Measurements from ENCODE around the gene STEAP3.

STEAP3 gene

DNA sequence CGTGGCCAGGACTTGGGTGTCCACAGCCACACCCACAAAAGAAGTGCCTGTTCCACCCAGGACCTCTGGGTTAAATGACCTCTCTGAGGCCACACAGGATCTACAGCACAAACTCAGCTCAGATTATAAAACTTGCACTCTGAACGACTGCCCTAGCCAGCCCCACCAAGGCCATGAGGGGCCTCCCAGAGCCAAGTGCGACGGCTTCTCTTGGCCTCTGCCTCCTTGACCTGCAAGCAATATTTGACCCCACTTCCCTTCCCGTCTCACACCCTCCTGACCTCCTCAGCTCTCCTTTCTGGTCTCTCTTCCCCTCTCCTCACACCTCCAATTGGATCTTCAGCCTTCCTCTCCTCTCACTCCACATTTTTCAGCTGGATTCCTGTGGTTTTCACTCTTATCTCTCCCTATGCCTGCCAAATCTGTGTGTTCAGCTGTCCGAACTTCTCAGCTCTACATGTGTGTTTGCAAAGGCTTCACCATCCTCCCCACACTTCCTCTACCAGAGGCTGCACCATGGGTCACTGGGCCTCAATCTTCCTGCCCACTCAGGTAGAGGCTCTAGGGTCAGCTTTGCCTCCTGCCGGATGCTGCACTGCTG lies 25.3 kb upstream of the STEAP3 start:
- DNase-seq (ENCODE audit: low spot score) = no peak

DNA sequence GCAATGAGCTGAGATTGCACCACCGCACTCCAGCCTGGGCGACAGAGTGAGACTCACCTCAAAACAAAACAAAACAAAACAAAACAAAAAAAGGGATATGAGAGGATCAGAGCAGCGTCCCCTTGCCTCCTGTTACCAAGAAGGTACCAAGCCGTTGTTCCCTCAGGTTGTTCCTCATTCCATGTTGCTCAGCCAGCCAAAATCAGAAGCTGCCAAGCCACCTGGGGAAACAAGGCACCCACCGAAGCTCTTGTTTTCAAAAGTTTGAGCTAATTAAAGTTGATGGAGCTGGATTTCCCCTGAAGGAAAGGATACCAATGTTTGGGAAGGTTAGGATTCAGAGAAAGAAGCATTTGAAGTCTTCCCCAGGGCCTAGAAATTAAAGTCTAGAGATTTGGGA lies 21.8 kb upstream of the STEAP3 start:
- DNase-seq (ENCODE audit: low spot score) = no peak

DNA sequence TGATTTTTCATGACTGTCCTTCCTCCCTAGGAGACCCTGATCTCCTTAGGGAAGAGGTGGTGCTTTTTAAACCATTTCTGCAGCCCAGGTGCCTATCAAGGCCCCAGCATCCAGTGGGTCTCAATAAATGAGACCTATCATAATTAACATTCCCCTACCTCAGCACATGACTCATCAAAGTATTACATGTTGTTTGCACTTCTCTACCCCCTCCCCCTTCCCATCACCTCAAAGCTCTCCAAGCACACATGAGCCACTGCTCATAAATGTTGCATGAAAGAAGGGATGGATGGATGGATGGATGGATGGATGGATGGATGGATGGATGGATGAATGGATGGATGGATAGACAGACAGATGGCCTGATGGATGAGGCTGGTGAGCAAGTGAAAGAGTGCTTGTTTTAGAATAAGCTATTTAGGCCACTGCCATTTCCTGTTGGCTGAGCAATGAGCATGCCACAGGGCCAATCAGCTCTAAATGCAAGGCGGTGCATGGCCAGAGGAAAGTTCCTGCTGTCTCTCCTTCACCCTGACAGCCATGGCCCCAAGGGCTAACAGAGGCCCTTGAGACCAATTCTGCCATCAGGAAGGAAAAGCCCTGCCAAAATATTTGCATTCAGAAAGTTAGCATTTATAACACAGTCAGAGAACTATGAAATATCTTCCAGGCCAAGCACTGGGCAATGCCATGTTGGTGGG lies 20.9 kb upstream of the STEAP3 start:
- DNase-seq (ENCODE audit: low spot score) = no peak

DNA sequence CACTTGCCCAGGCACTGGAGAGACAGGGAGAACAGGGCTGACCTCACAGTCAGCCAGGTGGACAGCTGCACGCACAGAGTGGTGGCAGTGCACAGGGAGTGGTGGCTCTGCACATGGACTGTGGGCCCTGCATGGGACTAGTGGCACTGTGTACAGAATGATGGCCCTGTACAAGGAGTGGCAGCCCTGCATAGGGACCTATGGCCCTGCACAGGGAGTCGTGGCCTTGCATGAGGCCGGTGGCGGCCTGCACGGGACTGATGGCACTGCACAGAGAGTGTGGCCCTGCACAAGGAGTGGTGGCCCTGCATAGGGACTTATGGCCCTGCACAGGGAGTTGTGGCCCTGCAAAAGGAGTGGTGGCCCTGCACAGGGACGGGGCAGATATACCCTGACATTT lies 19.1 kb upstream of the STEAP3 start:
- DNase-seq (ENCODE audit: low spot score) = no peak

DNA sequence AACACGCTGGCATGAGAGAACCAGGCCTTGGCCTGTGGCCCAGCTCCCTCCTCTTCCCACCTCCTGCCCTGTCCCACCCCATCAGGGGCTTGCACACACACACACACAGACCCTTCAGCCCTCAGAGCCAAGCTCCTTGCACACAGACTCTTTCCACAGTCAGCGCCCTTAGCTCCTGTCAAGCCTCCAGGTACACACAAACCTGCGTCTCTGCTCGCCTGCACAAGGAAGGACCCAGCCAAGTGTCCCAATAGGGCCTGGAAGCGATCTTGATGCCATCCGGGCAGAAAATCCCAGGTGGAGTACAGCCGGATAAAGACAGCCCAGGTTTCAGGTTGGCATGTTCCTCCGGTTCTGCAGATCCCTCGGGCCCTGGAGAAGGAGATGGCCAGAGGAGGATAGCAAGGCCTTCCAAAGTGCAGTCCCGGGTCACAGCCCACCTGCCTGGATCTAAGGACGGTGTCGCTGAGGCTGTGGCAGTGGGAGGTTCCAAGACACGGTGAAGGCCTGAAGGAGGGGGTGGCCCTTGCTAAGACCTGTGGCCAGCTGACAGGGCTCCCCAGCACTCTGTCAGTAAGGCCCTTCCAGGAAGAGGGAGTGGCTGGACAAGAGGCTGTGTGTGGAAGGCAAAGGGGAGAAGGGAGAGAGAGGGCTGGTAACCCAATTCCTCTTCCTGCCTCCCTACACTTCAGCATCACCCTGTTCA lies 18.5 kb upstream of the STEAP3 start:
- DNase-seq (ENCODE audit: low spot score) = no peak

- no peak for DNase-seq (ENCODE audit: low spot score)
Observed at GRCh38 chr2:119206201-119206600, 17.4 kb upstream of the STEAP3 start.

DNA sequence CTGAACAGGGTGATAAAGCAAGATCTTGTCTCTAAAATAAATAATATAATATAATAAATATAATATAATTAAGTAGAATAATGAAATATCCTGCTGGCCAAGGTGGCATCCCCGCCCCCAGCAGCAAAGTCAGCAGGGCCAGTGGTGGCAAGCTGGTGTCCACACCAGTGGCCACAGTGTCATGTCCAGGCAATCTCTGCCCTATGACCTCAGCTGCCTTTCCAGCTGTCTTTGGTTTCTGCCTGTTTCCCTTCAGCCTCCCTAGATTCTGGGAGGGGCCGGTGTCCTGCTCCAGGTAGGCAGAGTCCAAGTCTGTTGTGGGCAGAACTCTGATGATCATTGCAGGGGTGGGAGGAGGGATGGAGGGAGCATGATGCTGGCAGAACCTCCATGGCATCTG lies 16.2 kb upstream of the STEAP3 start:
- DNase-seq (ENCODE audit: low spot score) = no peak

GRCh38 chr2:119208791-119209203 lies 14.8 kb upstream of the STEAP3 start:
- no peak for DNase-seq (ENCODE audit: low spot score)

DNA sequence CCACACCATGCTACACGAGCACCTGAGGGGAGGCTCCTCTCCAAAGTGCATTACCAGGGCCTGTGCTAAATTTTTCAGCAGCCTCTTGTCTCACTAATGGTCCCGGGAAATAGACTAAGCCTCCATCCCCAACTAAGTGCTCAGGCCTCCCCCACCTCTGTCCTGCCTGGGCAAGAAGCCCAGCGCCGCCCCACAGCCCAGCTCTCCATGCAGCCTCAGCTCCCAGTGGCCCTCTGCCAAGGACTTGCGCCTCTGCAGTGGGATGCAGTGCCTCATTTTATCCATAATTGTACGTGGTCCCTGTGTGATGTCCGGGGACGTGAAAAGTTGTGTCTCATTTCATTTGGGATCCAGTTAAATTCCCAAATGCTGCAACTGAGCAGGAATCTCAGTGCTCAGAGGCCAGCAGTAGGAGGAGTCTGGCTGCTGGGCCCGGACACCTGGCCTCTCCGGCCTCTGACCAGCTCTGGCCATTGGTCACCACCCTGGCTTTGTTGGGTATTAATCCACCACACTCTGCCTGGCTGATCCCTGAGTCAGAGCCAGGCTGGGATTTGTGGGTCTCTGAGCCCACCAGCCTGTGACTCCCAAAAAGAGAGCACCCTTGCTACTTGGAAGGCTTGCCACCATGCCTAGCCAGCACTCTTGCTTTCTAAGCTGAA lies 11.4 kb upstream of the STEAP3 start:
- no peak for DNase-seq (ENCODE audit: low spot score)

GRCh38 chr2:119214453-119215037 lies 9.1 kb upstream of the STEAP3 start:
- no peak for DNase-seq (ENCODE audit: low spot score)

DNA sequence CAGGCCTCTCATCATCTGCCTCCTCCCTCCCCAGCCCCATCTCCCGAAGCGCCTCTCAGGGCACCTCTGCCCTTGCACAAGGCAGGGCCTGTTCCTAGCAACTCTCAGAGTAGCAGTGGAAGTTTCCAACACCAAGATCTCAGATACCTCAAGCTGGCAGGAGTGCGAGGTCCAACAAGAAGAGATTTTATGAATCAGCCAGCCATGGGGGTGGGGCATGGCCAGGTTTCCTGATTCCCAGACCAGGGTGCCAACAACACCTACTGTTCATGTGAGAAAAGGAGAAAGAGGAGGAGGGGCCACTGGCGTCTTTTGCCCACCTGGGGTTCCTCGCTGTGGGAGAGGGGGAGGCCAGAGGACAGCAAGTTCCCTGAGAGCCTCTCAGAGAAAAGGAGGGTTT lies 6.6 kb upstream of the STEAP3 start:
- no peak for DNase-seq (ENCODE audit: low spot score)

- no peak for DNase-seq (ENCODE audit: low spot score)
Observed at GRCh38 chr2:119218478-119219064, 5.1 kb upstream of the STEAP3 start.

GRCh38 chr2:119219873-119220272 lies 3.8 kb upstream of the STEAP3 start:
- DNase-seq (ENCODE audit: low spot score) = no peak

- no peak for DNase-seq (ENCODE audit: low spot score)
Observed at GRCh38 chr2:119220720-119221301, 2.8 kb upstream of the STEAP3 start.

- DNase-seq (ENCODE audit: low spot score) = no peak
Observed at GRCh38 chr2:119221609-119222008, 2.0 kb upstream of the STEAP3 start.

DNA sequence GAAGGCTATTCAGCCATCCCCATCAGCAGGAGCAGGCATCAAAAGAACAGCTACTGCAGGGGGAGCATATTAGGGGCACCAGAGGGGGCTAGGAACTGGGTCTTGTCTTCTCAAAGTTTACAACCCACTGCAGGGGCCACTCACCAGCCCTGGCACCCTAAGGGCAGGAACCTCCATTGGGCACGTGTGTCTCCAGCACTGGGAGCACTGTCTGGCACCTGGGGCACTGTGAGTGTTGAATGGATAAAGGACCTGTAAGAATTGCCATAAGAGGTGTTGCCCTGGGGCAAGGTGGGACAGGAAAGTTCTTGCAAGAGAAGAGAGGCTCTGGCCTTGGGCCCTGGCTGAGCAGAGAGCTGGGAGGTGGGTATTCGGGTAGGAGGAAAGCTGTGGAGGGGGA lies 1.4 kb upstream of the STEAP3 start:
- no peak for DNase-seq (ENCODE audit: low spot score)

DNA sequence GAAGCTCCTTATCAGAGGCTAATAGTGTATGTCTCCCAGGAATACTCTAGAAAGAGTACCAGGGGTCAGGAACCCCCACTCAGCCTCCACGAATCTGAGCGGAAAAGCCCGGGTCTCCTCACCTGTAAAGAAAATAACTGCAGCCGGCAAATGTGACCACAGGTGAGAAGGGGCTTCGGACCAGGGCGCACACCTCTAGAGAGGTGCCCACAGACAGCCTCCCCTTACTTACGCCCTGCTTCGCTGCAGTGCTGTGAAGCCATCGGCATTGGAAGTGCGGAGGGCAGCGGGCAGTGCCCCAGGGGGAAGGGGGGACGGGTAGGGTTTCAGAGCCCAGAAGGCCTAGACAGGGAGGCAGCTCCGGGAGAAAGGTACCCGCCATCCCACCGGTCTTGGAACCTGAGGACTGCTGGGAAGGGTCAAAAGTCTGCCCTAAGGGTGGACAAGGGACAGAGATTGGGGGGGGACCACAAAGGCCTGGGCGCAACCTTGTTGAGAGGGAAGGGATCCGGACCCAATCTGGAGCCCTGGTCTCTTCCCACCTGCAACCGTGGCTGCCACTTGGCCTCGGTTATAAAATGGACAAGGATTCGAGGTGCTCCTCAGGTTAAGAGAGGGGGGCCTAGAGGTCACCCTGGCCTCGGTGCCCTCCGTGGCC lies 642 bp upstream of the STEAP3 start:
- DNase-seq (ENCODE audit: low spot score) = no peak

- no peak for DNase-seq (ENCODE audit: low spot score)
Observed at GRCh38 chr2:119224391-119225104, 914 bp downstream of the STEAP3 start.

- DNase-seq (ENCODE audit: low spot score) = no peak
Observed at GRCh38 chr2:119225105-119225865, 1.7 kb downstream of the STEAP3 start.

DNA sequence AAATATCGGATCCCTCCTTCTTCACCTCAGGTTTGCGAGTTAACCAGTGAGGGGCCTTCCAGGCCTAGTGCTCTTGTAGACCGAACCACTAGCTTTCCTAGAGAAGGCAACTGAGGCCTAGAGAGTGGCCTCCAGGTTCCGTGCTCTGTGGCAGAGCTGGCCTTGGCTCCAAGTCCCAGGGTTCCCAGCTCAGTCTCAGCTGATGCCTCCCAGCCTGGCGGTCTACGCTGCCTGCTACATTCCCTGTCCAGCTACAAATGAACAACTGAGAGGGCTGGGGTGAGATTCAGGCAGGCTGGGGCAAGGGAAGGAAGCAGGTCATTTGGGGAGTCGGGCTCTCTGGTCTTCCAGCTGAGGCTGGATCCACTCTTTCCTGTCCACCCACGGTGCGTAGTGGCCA lies 2.3 kb downstream of the STEAP3 start:
- DNase-seq (ENCODE audit: low spot score) = no peak
